ENCODE results near the gene CAMTA1.

Gene CAMTA1

GRCh38 chr1:7385471-7386225 is 600.4 kb downstream of the CAMTA1 start:
- DNase-seq, result no peak

- no peak for DNase-seq
Observed at GRCh38 chr1:7386226-7387052, 601.2 kb downstream of the CAMTA1 start.

GRCh38 chr1:7387053-7387927 is 602.0 kb downstream of the CAMTA1 start:
- DNase-seq, result no peak

GRCh38 chr1:7388141-7388487 is 602.9 kb downstream of the CAMTA1 start:
- no peak for DNase-seq

GRCh38 chr1:7388488-7389185 is 603.4 kb downstream of the CAMTA1 start:
- DNase-seq, result no peak

GRCh38 chr1:7389201-7389905 is 604.1 kb downstream of the CAMTA1 start:
- no peak for DNase-seq

GRCh38 chr1:7389906-7390603 is 604.8 kb downstream of the CAMTA1 start:
- no peak for DNase-seq

GRCh38 chr1:7390604-7391000 is 605.3 kb downstream of the CAMTA1 start:
- DNase-seq, result no peak

- no peak for DNase-seq
Observed at GRCh38 chr1:7393136-7393535, 607.9 kb downstream of the CAMTA1 start.

- no peak for DNase-seq
Observed at GRCh38 chr1:7395251-7395650, 610.0 kb downstream of the CAMTA1 start.

GRCh38 chr1:7398982-7399381 is 613.7 kb downstream of the CAMTA1 start:
- no peak for DNase-seq

- DNase-seq, result no peak
Observed at GRCh38 chr1:7399514-7400125, 614.4 kb downstream of the CAMTA1 start.

GRCh38 chr1:7400566-7400965 is 615.3 kb downstream of the CAMTA1 start:
- no peak for DNase-seq

- DNase-seq, result no peak
Observed at GRCh38 chr1:7401814-7402547, 616.7 kb downstream of the CAMTA1 start.

- DNase-seq, result no peak
Observed at GRCh38 chr1:7402548-7402850, 617.2 kb downstream of the CAMTA1 start.

- no peak for DNase-seq
Observed at GRCh38 chr1:7403265-7404045, 618.2 kb downstream of the CAMTA1 start.

- DNase-seq, result no peak
Observed at GRCh38 chr1:7404046-7404742, 618.9 kb downstream of the CAMTA1 start.

- DNase-seq, result no peak
Observed at GRCh38 chr1:7405844-7406500, 620.7 kb downstream of the CAMTA1 start.

Measured in activated gamma-delta T cell (primary cell).